HEK293T (cell line): Measurements from ENCODE around the gene CTIF.

Experiments used
- FOXK2 ChIP-seq: fragments of 450-650 bp; IDR thresholded peaks from 2 replicates; pipeline ENCODE4 v1.6.1; 2016; ENCODE audit warnings: mild to moderate bottlenecking
- SP1 ChIP-seq: fragments of 450-650 bp; IDR thresholded peaks from 2 replicates; pipeline ENCODE4 v1.6.1; 2017

- TF ChIP-seq FOXK2 = no peak
- TF ChIP-seq SP1 = no peak
Observed at GRCh38 chr18:48725562-48725961, 186.7 kb downstream of the CTIF start.
